Measurements from ENCODE around the gene ATG101. TPM values are rescaled to one million over a fixed set of nuclear protein-coding genes. Genes with fewer than 3 reads are reported as not detected.

The ATG101 gene
- total RNA-seq, 2 experiments from 2014 or later, result 38.0 to 53.9 TPM

GRCh38 chr12:52026263-52026662 is 43.5 kb upstream of the ATG101 start:
- H2AFZ ChIP-seq (ENCODE audit: low read length), result peak overlapping the region; percentile 62; the same call in 1 of the 2 replicates
- CTCF ChIA-PET (ENCODE audit: unreplicated experiment), result interaction anchor here (0.7 to 3.6 kb wide), 12 partner anchors 10 to 97 kb away, joined by 3 to 50 read pairs (median 4); partner anchors contain the start of gene ATG101
- intact Hi-C loops (cut with micrococcal nuclease; ENCODE audit: unreplicated experiment), result no loop called here
- no peak for TF ChIP-seq EZH2phosphoT487 (IDR thresholded peaks at IDR 0.05; ENCODE audit: borderline replicate concordance, low read depth, low read length)
- no peak for TF ChIP-seq CTCF (conservative IDR thresholded peaks at IDR 0.05; ENCODE audit: low read length)
- no peaks in the 10 kb centered on the region for H3K9me2 ChIP-seq (ENCODE audit: insufficient read depth, low read length)
- H3K4me3 ChIP-seq (ENCODE audit: low read depth, low read length, poor library complexity, severe bottlenecking), result peak overlapping the region; percentile 53
- POLR2A ChIA-PET, result interaction anchor here (0.8 to 4.1 kb wide), 8 partner anchors 10 to 97 kb away, joined by 3 to 33 read pairs (median 10); partner anchors contain the start of genes ATG101 and NR4A1
- no peak for DNase-seq (ENCODE audit: low spot score)
- no peaks in the 10 kb centered on the region for H3K36me3 ChIP-seq (ENCODE audit: insufficient read depth, low read length)
- H4K20me1 ChIP-seq (ENCODE audit: insufficient read depth, low read length), result no peaks in the 10 kb centered on the region
- peak overlapping the region; percentile 71 for H3K4me2 ChIP-seq (ENCODE audit: low read length)
- H3K79me2 ChIP-seq (ENCODE audit: insufficient read depth, low read depth, low read length), result no peaks in the 10 kb centered on the region
- no peaks in the 10 kb centered on the region for H3K9me3 ChIP-seq (ENCODE audit: low read length)
- peaks cover 62% of the 10 kb centered on the region for H3K4me1 ChIP-seq (ENCODE audit: insufficient read depth, low read length, poor library complexity, severe bottlenecking)
- no TSS peak for BruUV-seq (replicated peaks)
- H3K27ac ChIP-seq (ENCODE audit: low read depth, low read length, poor library complexity, severe bottlenecking), result peak overlapping the region; percentile 56

GRCh38 chr12:52027085-52027843 is 42.5 kb upstream of the ATG101 start:
- no peaks in the 10 kb centered on the region for H3K9me2 ChIP-seq (ENCODE audit: insufficient read depth, low read length)
- DNase-seq (ENCODE audit: low spot score), result peak; percentile 30
- H3K4me3 ChIP-seq (ENCODE audit: low read depth, low read length, poor library complexity, severe bottlenecking), result no peak overlapping the region
- CTCF ChIA-PET (ENCODE audit: unreplicated experiment), result interaction anchor here (0.9 to 3.6 kb wide), 4 partner anchors 41 to 91 kb away, joined by 3 to 50 read pairs (median 4); no protein-coding TSS in a partner anchor
- no TSS peak for BruUV-seq (replicated peaks)
- peaks cover 58% of the 10 kb centered on the region for H3K4me1 ChIP-seq (ENCODE audit: insufficient read depth, low read length, poor library complexity, severe bottlenecking)
- H3K27ac ChIP-seq (ENCODE audit: low read depth, low read length, poor library complexity, severe bottlenecking), result no peak overlapping the region
- H3K9me3 ChIP-seq (ENCODE audit: low read length), result no peaks in the 10 kb centered on the region
- intact Hi-C loops (cut with micrococcal nuclease; ENCODE audit: unreplicated experiment), result no loop called here
- POLR2A ChIA-PET, result interaction anchor here (0.7 to 4.1 kb wide), 4 partner anchors 44 to 1286 kb away, joined by 3 to 33 read pairs (median 20); partner anchors contain the start of gene ATG101
- TF ChIP-seq CTCF (conservative IDR thresholded peaks at IDR 0.05; ENCODE audit: low read length) (no peak), EZH2phosphoT487 (IDR thresholded peaks at IDR 0.05; ENCODE audit: borderline replicate concordance, low read depth, low read length) (no peak)
- H4K20me1 ChIP-seq (ENCODE audit: insufficient read depth, low read length), result no peaks in the 10 kb centered on the region
- H2AFZ ChIP-seq (ENCODE audit: low read length), result no peak overlapping the region; the same call in 1 of the 2 replicates
- H3K4me2 ChIP-seq (ENCODE audit: low read length), result peak overlapping the region; percentile 19; the same call in 1 of the 2 replicates
- H3K79me2 ChIP-seq (ENCODE audit: insufficient read depth, low read depth, low read length), result no peaks in the 10 kb centered on the region
- H3K36me3 ChIP-seq (ENCODE audit: insufficient read depth, low read length), result no peaks in the 10 kb centered on the region

Measured in OCI-LY7 (cell line).